HG02981 (cell line): ENCODE data around the gene TPPP.

Experiments
- ATAC-seq: cut with Tn5 transposase; IDR thresholded peaks from one replicate; pipeline ENCODE4 v1.9.1; 2021; ENCODE audit warnings: mild to moderate bottlenecking, moderate library complexity; ENCODE audit not compliant: unreplicated experiment

TPPP gene

DNA sequence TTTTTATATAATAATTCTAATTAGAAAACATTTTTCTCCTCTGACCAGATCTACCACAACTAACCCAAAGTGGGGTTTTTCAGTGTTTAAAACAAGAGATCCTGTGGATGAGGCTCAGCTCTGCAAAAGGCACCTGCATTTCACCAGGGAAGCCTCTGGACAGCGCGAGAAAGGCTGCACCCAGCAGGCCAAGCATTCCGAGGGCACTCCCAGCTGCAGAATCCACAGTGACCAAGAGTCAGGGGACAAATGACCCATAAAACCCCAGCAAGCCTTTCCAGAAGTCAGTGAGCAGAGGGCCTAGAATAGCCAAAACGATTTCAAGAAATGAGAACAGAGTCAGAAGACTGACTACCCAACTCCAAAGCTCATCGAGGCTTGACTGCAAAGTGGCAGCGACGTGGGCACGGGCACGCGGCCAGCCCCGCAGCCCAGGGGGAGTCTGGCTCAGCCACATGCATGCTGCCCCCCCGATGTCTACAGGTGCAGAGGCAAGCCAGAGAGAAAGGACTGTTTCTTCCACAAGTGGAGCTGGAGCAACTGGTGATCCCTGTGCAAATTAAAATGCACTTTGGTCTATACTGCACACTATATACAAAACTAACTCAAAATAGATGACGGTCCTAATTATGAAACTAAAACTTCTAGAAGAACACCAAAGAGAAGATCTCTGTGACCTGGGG, 26.2 kb downstream of the TPPP start:
- no peak for ATAC-seq

DNA sequence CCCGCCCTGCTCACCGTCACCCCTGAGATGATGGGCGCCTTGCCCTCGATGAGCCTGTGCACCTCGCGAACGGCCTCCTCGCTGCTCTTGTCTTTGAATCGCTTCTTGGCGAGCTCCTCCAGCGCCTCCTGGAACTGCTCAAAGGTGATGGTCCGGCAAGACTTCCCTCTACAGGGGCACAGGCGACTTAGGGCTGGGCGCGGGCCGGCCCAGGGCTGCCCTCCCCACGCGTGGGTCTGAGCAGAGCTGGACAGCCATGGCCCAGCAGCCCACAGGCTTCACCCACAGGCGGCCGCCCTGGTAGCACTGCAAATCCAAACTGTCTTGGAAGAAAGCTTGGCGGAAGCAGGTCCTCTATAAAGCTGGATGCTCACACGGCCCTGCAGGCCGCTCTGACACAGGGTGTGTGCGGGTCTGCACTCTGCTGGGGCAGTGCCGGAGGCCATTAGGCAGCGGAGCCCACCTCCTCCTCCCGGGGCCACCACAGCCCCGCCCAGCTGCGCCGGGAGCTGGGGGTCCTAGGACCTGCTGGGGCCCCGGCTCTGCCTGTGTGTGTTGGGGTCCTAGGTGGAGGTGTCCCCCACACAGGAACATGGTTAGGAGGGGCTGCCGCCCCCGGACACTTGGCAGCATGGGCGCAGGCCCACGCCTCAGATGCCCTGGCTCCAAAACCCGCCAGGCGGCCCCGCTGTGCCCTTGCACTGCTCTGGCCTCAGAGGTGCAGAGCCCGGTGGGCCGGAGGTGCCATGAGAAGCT, 27.0 kb downstream of the TPPP start:
- no peak for ATAC-seq

DNA sequence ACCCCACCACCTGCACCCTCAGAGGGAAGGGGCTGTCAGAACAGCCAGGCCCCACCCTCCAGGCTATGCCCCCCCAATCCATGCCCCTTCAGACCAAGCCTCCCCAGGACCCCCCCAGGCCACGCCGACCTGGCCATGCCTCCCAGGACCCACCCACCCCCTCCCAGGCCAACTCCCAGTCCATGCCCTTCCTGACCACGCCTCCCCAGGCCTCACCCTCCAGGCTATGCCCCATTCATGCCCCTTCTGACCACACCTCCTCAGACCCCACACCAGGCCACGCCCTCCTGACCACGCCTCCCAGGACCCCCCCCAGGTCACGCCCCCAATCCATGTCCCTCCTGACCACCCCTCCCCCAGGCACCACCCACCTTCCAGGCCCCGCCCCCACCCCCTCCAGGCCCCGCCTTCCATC, 27.6 kb downstream of the TPPP start:
- ATAC-seq, result no peak

DNA sequence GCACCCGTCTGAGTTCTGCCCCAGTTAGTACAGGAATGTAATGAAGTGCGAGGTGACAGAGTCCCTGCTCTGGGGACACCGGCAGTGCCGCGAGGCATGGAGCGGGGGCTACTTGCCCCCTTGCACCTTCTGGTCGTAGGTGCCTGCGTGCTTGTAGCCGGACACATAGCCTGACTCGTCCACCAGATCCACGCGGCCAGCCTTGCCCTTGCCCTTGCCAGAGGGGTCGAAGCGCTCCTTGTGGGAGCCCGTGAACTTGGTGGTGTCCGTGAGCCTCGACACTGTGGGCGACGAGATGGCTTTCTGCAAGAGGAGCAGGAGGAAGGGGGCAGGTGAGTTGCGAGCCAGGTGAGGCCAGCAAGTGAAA, 28.2 kb downstream of the TPPP start:
- no peak for ATAC-seq

DNA sequence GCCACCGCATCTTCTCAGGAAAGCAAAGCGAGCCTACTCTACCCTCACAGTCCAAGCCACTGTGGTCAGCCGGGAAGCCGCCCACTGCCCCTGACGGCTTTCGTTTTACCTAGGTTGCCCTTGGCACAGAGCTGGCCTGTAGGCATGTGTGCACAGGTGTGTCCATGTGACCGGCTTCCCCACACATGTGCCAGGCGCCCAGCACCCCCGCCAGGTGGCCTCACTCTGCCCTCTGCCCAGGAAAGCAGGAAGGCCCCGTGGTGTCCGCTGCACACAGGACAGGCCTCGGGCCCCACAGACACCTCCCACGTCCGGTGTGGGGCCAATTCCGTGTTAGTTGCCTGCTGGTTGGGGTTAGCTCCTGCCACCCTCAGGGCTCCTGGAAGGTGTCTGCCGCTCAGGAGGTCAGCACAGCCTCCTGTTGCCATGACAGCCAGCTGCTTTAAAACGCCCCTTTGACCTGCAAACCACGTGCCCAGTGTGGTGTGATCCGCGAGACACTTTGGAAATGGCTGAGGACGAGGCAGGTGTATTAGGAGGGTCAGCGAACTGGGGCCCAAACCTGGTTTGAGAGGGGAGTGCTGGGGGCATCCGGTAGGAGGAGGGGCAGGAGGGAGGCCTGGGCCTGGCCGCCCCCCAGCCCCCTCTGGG, 28.7 kb downstream of the TPPP start:
- no peak for ATAC-seq

DNA sequence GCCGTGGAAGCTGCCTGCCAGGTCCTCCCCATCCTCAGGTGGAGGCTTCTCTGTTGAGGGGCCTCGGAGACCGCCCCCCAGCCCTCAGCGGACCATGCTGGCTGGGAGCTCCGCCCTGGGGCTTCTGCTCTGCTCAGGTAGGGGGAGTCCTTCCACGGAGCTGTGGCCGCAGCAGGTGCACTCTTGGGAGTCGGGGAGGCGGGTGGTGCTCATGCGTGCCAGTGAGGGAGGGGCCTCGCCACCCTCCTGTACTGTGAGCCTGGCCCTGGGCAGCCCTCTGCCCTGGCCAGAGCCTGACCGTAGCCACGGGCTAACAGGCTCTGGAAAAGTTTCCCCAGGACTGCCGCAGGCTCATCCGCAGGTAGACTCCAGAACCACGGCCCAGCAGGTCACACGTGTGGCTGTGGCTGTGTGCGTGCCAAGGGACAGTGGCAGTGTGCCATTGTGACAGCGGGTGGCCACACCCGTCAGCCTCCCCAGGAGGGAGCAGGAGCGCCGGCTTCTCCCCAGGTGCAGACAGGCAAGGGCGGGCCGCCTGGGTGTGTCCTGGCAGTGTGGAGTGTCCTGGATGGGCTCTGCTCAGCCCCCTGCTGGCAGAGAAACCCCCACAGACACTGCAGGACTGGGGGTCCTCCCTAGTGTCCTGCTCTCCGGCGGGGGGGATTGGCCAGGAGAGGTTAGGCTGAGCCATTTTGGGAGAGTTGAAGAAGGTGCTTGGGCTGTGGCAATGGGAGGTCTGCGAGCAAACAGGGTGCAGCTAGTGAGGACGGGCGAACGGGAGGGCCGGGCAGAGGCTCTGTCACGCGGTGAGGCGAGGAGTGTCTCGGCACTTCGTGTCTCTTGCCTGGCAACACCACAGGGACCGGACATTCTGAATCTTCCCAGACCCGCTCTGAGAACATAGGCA, 29.5 kb downstream of the TPPP start:
- no peak for ATAC-seq

DNA sequence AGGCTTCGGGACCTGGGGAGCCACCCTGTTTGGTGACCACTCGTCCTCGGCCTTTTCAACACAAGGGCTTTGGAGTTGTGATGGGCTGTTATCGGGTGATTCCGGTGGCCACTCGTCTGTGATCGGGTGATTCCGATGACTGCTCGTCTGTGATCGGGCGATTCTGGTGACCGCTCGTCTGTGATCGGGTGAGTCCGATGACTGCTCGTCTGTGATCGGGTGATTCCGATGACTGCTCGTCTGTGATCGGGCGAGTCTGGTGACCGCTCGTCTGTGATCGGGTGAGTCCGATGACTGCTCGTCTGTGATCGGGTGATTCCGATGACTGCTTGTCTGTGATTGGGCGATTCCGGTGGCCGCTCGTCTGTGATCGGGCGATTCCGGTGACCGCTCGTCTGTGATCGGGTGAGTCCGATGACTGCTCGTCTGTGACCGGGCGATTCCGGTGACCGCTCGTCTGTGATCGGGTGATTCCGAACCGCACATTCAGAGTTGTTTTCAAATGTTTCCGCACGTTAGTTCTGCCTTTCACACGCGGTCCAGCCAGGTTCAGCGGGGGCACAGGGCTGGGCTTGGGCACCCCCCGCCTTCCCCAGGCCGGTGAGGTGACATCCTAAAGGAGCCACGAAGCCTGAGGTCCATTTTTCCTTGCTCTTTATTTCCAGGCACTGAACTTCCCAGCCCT, 30.3 kb downstream of the TPPP start:
- ATAC-seq, result no peak

DNA sequence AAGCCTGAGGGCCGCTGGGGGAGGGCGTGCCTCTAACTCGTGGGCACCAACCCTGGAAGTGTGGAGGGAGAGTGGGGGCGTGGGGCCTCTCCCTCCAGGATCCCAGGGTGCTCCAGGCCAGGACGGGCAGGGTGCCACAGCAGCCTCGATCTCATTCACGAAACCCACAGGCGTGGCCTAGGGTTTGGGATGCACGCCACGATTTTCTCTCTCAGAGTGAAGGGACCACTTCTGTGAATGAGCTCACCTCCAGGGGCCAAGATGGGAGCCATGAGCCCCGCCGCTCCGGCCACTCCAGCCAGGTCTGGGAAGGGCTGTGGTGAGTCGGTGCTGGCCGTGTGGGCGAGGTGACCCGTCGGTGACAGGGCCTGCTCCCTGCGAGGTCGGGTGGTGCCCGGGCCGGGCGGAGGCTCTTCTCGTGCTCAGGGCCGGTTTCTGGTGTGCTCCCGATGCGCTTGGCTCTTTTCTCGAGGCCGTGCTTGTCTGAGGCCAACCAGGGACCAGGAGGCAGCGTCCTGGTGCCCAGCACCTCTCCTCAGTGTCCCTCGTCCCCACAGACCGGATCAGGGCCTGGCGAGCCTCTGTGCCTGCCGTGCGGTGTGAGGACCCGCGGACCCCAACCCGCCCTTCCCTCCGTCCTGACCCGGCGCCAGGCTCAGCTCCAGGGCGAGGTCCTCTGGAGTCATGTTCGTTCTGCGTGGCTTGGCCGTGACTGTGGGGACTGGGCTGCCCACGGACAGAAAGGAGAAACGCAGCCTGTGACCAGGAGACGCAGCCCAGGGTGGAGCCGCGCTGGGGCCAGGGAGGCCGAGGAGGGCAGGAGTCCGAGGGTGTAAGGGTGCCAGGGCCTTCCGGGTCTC, 31.0 kb downstream of the TPPP start:
- no peak for ATAC-seq

DNA sequence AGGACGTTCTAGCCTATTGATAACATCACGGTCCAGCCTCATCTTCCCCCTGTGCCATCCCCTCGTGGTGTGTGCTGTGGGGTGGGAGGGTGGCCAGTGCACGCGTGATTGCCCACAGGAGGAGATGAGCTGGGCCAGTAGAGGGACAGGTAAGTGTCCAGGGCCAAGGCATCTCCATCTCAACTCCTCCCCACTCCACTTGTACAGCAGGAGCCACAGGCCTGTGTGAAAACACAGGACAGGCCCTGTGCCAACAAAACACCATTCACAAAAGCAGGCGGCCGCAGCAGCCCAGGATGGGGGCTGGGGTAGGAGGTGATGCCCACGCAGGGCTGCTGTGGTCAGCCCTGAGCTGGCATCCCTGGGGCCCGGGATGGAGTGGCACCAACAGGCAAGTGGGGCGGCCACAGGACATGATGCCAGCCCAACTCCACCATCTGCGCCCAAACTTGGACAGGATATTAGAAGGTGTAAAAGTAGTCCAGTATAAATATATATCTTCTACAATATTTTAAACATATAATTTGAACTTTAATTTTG, 32.6 kb downstream of the TPPP start:
- no peak for ATAC-seq

DNA sequence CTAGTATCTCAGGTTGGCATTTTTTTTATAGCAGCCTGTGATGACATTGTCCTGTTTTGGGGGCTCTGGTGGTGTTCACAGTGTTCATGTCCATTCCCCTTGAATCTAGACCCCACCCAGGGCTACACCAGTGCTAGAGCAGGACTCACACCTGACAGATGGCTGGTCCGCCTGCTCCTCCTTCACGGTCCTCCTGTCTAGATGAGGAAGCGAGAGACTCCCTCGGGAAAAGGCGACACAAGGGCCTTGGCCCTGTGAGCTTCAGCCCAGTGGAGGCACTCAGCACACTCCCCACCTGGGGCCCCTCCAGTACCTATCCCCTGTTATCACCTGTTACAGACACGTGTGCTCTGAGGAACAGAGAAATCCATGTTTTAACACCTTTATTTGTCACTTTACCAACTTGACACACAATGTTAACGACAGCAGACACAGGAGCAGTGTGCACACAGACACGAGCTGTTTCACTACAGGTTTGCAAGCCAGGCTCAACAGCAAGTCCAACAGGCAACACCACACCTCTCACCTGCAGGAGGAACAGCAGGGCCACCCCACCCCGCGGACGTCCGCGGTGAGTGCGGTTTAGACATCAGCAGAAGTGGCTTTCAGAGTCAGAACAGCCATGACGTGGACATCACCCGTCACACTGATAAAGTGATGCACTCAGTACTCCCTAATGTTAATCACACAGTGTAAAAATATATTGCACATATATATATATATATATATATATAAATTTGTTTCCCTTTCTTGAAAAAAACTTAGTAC, 33.5 kb downstream of the TPPP start:
- no peak for ATAC-seq

DNA sequence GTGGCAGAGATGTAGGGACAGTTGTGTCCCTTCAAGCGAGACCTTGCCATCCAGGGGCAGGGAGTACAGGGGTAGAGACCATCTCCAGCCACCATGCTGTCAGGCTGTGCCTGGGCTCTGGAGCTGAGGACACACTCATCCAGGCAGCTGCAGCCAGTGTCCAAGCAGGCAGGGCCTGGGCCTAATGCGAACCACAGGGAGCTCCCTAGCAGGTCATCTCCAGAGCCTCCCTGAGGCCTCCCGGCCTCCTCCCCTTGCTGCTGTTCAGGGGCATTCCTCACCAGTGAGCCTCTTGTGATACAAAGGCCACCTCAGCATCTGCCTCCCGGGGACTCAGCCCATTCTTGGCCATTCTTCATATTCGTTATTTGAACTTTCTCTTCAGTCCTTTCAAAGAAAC, 35.0 kb downstream of the TPPP start:
- no peak for ATAC-seq

DNA sequence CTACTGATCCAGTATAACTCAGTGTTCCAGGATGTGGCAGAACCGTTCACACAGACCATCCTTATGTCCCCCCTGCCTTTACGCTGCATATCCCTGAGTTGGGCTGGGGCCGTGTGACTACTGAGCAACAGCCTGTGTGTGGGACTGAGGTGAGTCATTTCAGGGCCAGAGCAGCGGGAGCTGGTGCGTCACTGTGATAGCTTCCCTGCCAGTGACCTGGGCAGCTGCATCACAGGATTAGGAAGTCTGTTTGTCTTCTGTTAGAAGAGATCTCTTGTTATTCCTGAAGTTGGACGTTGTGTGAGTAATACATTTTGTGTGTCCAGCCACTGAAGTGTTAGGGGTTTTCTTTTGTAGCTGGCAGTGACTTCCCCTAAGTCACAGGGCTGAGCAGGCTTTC, 35.6 kb downstream of the TPPP start:
- no peak for ATAC-seq

DNA sequence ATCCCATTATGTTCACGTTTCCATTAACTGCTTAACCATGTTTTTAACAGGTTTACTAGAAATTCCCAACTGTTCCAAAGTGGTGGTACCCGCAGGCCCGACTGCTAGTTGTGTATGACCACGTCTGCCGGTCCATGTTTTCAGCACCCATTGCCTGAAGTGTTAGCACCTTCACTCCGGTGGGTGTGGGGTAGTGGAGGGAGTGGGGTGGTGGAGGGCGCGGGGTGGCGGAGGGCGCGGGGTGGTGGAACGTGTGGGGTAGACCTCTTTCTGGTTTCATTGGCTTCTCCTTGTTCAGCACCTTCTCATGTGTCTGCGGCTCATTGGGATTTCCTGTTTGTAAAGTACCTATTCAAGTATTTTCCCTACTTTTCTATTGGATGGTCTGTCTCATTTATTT, 37.7 kb downstream of the TPPP start:
- ATAC-seq, result no peak

DNA sequence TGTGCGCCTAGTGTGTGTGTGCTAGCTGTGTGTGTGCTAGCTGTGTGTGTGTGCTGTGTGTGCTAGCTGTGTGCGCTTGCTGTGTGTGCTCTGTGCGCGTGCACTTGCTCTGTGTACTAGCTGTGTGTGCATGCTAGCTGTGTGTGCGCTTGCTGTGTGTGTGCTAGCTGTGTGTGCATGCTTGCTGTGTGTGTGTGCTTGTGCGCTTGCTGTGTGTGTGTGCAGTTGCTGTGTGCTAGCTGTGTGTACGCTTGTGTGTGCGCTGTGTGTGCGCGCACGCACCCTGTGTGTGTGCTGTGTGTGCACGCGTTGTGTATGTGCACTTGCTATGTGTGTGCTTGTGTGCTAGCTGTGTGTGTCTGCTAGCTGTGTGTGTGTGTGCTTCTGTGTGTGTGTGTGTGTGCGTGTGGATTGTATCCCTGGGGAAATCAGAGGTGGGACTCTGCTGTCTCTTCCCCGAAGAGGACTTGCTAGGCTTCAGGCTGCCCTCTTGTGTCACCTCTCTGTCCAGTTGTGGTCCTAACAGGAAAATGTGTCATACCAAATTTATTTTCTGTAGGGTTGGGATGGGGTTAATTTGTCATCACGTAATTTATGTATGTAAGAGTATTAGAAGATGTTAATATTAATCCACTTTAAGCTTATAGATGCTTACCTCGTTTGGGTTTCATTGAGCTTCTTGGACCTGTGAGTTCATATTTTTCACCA, 38.9 kb downstream of the TPPP start:
- ATAC-seq, result no peak

DNA sequence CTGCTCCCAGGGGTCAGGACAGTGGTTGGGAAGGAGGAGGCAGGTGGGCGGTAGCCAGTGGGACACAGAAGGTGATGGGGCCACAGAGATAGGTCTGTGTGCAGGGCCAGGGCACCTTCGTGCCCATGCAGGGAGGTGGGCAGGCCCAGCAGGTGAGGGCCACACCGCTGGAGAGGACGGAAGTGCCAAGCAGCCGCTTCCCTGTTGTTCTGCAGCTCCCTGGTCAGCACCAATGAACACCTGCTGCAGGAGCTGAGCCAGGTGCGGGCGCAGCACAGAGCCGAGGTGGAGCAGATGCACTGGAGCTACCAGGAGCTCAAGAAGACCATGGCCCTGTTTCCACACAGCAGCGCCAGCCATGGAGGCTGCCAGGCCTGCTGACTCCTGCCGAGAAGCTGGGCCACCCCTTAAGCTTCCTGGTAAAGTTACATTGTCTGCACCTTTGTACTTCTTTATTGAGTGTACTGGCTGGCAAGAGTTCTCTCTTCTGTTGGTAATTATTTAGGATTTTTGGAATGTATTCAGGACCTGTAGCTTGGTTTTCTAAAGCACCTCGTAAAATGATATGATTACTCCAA, 40.3 kb downstream of the TPPP start:
- no peak for ATAC-seq

DNA sequence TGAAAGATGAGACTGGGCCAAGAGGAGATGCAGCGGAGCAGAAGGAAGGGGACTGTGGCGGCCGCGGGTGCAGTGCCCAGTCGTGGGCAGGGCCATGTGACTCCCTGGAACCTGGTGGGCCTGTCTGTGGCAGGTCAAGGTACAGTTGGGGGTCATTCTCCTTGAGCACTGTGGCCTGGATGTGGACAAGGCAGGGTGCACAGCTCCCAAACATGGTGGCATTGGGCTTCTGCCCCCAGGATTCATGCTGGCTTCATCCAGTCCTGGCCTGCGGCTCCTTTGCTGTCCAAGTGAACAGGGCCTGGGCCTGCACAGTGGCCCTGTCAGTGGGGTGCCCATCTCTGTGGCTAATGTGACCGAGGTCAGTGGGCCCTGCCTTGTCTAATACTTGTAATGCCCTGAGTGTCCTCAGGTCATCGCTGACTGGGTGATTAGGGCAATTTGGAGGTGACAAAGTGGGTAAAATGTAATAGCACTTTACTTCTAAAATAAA, 41.1 kb downstream of the TPPP start:
- ATAC-seq, result no peak

DNA sequence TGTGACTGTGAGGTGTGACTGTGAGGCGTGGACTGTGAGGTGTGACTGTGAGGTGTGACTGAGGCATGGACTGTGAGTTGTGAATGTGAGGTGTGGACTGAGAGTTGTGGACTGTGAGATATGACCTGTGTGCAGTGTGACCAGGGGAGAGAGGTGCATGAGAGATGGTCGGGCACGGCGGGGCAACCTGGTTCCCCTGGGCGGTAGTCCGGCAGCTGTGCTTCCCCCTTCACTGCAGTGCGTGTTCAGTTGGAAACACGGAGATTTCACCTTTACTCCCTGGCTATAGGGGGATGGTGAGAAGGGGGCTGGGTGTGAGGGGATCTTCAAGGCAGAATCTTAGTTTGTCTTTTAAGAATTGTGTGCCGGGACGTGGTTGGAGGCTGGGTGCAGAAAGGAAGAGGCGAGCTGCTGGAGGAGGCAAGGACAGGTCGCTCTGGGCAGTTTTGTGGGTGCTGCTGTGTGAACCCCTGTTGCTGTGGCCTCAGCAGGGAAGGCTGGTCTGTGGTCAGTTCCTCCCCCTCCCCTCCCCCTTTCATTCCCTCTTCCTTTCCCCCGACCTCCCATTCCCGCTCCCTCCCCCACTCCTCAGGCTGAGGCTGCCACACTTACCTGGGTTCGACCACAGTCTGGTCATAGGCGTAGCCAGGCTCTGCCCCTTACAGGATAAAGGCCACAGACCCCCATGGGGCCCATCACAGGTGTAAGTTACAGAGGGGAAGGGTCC, 41.7 kb downstream of the TPPP start:
- ATAC-seq, result no peak
